Heart right ventricle (tissue), 16 donors: ENCODE measurements around the gene NCKAP5. TPM values are rescaled to one million over a fixed set of nuclear protein-coding genes. Genes with fewer than 3 reads are reported as not detected.

ENCODE experiments used
- ATAC-seq, 8 donors: fragments of 200-7000 bp; cut with Tn5 transposase; one replicate each; pipeline ENCODE4 v1.9.1; 2020; ENCODE audit warnings: mild to moderate bottlenecking in 8 of 8, moderate library complexity in 8 of 8, moderate number of reproducible peaks in 1 of 8
- DNase-seq, 2 donors: peaks; one replicate each; pipeline ENCODE4 v3.0.0-alpha.2; 2020
- H3K27ac ChIP-seq, 10 donors: fragments of 200-600 bp; sonication (generic) in 2 of 10; one replicate each; pipeline versions ENCODE4 v1.5.0 to v1.8.0; 2020 to 2022; ENCODE audit warnings: mild to moderate bottlenecking in 3 of 10
- H3K27me3 ChIP-seq, 7 donors: fragments of 200-600 bp; one replicate each; pipeline ENCODE4 v1.8.0; 2021 to 2022; ENCODE audit warnings: mild to moderate bottlenecking in 2 of 7
- H3K36me3 ChIP-seq, 9 donors: fragments of 200-600 bp; sonication (generic) in 1 of 9; one replicate each; pipeline versions ENCODE4 v1.5.0 to v1.8.0; 2020 to 2022; ENCODE audit warnings: mild to moderate bottlenecking in 2 of 9
- H3K4me1 ChIP-seq, 9 donors: fragments of 200-600 bp; sonication (generic) in 1 of 9; one replicate each; pipeline versions ENCODE4 v1.5.0 to v1.8.0; 2020 to 2022; ENCODE audit warnings: mild to moderate bottlenecking in 4 of 9
- H3K4me3 ChIP-seq, 10 donors: fragments of 200-600 bp; sonication (generic) in 2 of 10; one replicate each; pipeline versions ENCODE4 v1.5.0 to v1.8.0; 2020 to 2022; ENCODE audit warnings: mild to moderate bottlenecking in 7 of 10, moderate library complexity in 2 of 10
- H3K9me3 ChIP-seq, 11 donors: fragments of 200-600 bp in 10 of 11; sonication (generic) in 2 of 11; one replicate each; pipeline versions ENCODE4 v1.5.0 to v1.8.0; 2013 to 2022; ENCODE audit warnings: mild to moderate bottlenecking in 2 of 11, control low read depth in 1 of 11, moderate library complexity in 1 of 11
- WGBS, 2 donors: extraction: QIAGEN DNeasy Blood & Tissue Kit; methylation state at CpG; one replicate each; pipeline ENCODE4 v1.1.7; 2013; ENCODE audit warnings: inconsistent platforms in 1 of 2; 5-methylcytosine and 5-hydroxymethylcytosine counted together
- intact Hi-C, 10 donors: fragments of 100-400 bp; cut with DNase I; formaldehyde crosslinking; loops; one replicate each; pipeline versions ENCODE4 v1.11.1 to v1.14.2; 2022
- polyA plus RNA-seq, 2 donors: library from polyadenylated mRNA; stranded (reverse); fragments of 200-250 nt; gene quantifications; one replicate each; pipeline ENCODE4 v1.2.3, GENCODE V29; 2013
- total RNA-seq, 10 donors: library from RNA; stranded (reverse); fragmentation: NEBNext Ultra II Directional in 3 of 10; extraction: Animal tissue kit (Norgen Biotek cat#: 25700) in 3 of 10; gene quantifications; one replicate each; pipeline versions ENCODE4 v1.2.1 to v1.2.4, GENCODE V29; 2021 to 2023
- TF ChIP-seq, protein P1 (sequence below), 9 donors: fragments of 200-600 bp; sonication (generic) in 2 of 9; IDR thresholded peaks; one replicate each; pipeline versions ENCODE4 v1.5.0 to v1.8.0; 2021 to 2022; ENCODE audit warnings: antibody characterized with exemption in 9 of 9, mild to moderate bottlenecking in 5 of 9, moderate library complexity in 1 of 9
- donor health status: Arrhythmogenic right ventricular cardiomyopathy.
- donor health status: ischemic (EF 13 %, LVEDD 7.1; RV severe dilation, severe dysfunction).
- donor health status: healthy with polysubstance abuse.
- donor health status: DM: no; HTN: yes; CAD: no.
- donor health status: DM: no; HTN: no; CAD: no.
- donor health status: ischemic (EF 25% LVEDD 6.9; RV normal size, moderate dysfunction).
- donor health status: ischemic (EF 25% LVEDD 5.7; RV mildly dilated, moderate dysfunction).
- donor health status: healthy.
- donor health status: DM: yes; HTN: yes; CAD: no.
- donor health status: Ischemic cardiomyopathy.
- donor health status: ischemic (EF 35%, LVEDD 5.7; RV mildly dilated, moderate dysfunction).
- donor health status: nonischemic (EF 11% LVEDD 7.7; RV severe dilation, severe dysfunction).
- donor health status: DM: yes; HTN: yes; CAD: no.
- donor health status: PGD.
- donor health status: ischemic (EF 29% LVEDD 5.4; RV normal size, mild dysfunction).
- donor health status: nonischemic (EF 23%, LVEDD 6.1; RV moderate dilation, normal function).

The NCKAP5 gene
- total and polyA plus RNA-seq, 12 donors: 0.57 to 11.7 (median 6.2) TPM

- 48 to 56% methylated on average over 5 of the region's 5 CpGs for WGBS, 2 donors
- intact Hi-C loops: no loop called here
- Histone ChIP-seq H3K36me3 (no peaks in the 10 kb centered on the region), H3K4me1 (peaks cover 0 to 25% (median 4%) of the 10 kb centered on the region in 9 donors), H3K4me3 (no peak overlapping the region), H3K9me3 (no peaks in the 10 kb centered on the region), H3K27me3 (no peaks in the 10 kb centered on the region), H3K27ac (no peak overlapping the region)
- DNase-seq: peak; percentile 16 to 42
- peak in 7 of 8 donors; percentile 41 to 92 (median 63) for ATAC-seq
- TF ChIP-seq, protein P1, sequence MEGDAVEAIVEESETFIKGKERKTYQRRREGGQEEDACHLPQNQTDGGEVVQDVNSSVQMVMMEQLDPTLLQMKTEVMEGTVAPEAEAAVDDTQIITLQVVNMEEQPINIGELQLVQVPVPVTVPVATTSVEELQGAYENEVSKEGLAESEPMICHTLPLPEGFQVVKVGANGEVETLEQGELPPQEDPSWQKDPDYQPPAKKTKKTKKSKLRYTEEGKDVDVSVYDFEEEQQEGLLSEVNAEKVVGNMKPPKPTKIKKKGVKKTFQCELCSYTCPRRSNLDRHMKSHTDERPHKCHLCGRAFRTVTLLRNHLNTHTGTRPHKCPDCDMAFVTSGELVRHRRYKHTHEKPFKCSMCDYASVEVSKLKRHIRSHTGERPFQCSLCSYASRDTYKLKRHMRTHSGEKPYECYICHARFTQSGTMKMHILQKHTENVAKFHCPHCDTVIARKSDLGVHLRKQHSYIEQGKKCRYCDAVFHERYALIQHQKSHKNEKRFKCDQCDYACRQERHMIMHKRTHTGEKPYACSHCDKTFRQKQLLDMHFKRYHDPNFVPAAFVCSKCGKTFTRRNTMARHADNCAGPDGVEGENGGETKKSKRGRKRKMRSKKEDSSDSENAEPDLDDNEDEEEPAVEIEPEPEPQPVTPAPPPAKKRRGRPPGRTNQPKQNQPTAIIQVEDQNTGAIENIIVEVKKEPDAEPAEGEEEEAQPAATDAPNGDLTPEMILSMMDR (IDR thresholded peaks at IDR 0.05): no peak
These were observed 78.4 kb downstream of the NCKAP5 start for GRCh38 chr2:133489641-133490410.

DNA sequence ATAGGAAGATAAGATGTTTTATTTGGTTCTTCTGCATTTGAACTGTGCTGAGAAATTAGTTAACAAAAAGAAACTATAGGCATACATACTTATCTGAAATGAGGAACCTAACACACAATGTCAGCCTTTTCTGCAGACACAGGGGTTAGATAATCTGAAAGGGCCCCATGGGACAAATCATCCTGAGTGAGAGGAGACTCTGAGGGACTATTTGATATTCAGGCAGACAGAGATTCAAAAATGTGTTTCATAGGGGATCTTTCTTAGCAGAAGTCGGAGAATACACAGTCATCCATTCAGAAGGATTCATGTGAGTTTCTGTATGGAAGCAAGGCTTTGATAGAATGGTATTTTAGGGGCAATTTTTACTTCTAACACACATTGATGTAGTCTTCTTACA lies 79.1 kb downstream of the NCKAP5 start:
- ATAC-seq: no peak
- Histone ChIP-seq H3K4me3 (no peak overlapping the region), H3K9me3 (no peaks in the 10 kb centered on the region), H3K4me1 (peaks cover 0 to 25% (median 4%) of the 10 kb centered on the region in 9 donors), H3K27ac (no peak overlapping the region), H3K27me3 (no peaks in the 10 kb centered on the region), H3K36me3 (no peaks in the 10 kb centered on the region)
- no peak for DNase-seq
- TF ChIP-seq, protein P1 (IDR thresholded peaks at IDR 0.05): no peak
- WGBS, 2 donors: 75 to 80% methylated on average over 1 of the region's 1 CpG
- intact Hi-C loops: no loop called here

DNA sequence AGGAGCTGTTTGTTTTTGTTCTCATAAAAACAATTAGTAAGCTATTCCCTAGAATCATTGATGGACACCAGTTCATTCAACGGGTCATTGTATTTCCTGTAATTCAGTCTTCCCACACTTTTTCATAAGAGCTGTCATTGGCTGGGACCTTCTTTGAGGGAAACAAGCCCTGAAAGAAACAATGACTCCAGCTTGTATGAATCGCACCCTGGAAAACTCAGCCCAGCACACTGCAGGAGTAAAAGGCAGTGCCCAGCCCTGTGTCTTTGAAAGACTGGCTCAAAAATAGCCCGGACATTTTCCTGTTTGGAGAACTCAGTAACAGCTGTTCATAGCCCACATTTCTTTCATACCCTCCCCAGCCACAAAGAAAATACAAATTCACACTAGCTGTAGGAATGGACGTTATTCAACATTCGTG lies 81.5 kb downstream of the NCKAP5 start:
- no peak overlapping the region for H3K27ac ChIP-seq
- DNase-seq (no peak), ATAC-seq (no peak)
- intact Hi-C loops: no loop called here
- TF ChIP-seq, protein P1 (IDR thresholded peaks at IDR 0.05): no peak
- H3K36me3 ChIP-seq: no peaks in the 10 kb centered on the region
- no peaks in the 10 kb centered on the region for H3K9me3 ChIP-seq
- H3K4me3 ChIP-seq: no peak overlapping the region
- WGBS, 2 donors: 33 to 45% methylated on average over 5 of the region's 5 CpGs
- H3K4me1 ChIP-seq: peaks cover 0 to 18% (median 4%) of the 10 kb centered on the region in 9 donors
- H3K27me3 ChIP-seq: no peaks in the 10 kb centered on the region

- no peak for ATAC-seq
These were observed 82.4 kb downstream of the NCKAP5 start for GRCh38 chr2:133485868-133486267.

More at GRCh38 chr2:133485868-133486267, 82.4 kb downstream of the NCKAP5 start:
- Histone ChIP-seq H3K27ac (no peak overlapping the region), H3K4me1 (peaks cover 0 to 15% (median 4%) of the 10 kb centered on the region in 9 donors), H3K9me3 (no peaks in the 10 kb centered on the region), H3K4me3 (no peak overlapping the region), H3K36me3 (no peaks in the 10 kb centered on the region), H3K27me3 (no peaks in the 10 kb centered on the region)
- no peak for DNase-seq
- intact Hi-C loops: no loop called here
- whole genome bisulfite sequencing, 2 donors: 60 to 94% methylated on average over 3 of the region's 3 CpGs
- TF ChIP-seq, protein P1 (IDR thresholded peaks at IDR 0.05): no peak
